Esophagus (tissue), 2 donors: ENCODE data around the gene TGFBR3L. TPM values are rescaled to one million over a fixed set of nuclear protein-coding genes. Genes with fewer than 3 reads are reported as not detected.
"Not testable (repeated sequence)": the region's sequence is repeated elsewhere in the genome, so short reads cannot be mapped to it uniquely, and the experiment has no call there.

ENCODE experiments used
- H3K27ac ChIP-seq, 2 donors: one replicate each; pipeline ENCODE4 v1.5.1; 2013; ENCODE audit warnings: low read depth in 2 of 2, mild to moderate bottlenecking in 2 of 2, inconsistent platforms in 1 of 2, low read length in 1 of 2, moderate library complexity in 1 of 2
- H3K27me3 ChIP-seq, 2 donors: one replicate each; pipeline ENCODE4 v1.6.1; 2013; ENCODE audit warnings: low read length in 2 of 2, control low read depth in 1 of 2, mild to moderate bottlenecking in 1 of 2; ENCODE audit not compliant: insufficient read depth in 2 of 2, control insufficient read depth in 1 of 2
- H3K36me3 ChIP-seq, 2 donors: one replicate each; pipeline ENCODE4 v1.6.1; 2013; ENCODE audit warnings: low read length in 1 of 2; ENCODE audit not compliant: control insufficient read depth in 2 of 2, insufficient read depth in 2 of 2
- H3K4me1 ChIP-seq, 2 donors: one replicate each; pipeline ENCODE4 v1.6.1; 2013; ENCODE audit warnings: low read length in 1 of 2; ENCODE audit not compliant: control insufficient read depth in 2 of 2, insufficient read depth in 2 of 2
- H3K4me3 ChIP-seq, 2 donors: one replicate each; pipeline ENCODE4 v1.5.1; 2013; ENCODE audit warnings: low read length in 2 of 2, mild to moderate bottlenecking in 2 of 2, low read depth in 1 of 2, moderate library complexity in 1 of 2
- H3K9me3 ChIP-seq, 2 donors: one replicate each; pipeline ENCODE4 v1.6.1; 2013; ENCODE audit warnings: mild to moderate bottlenecking in 2 of 2, low read depth in 1 of 2, low read length in 1 of 2, moderate library complexity in 1 of 2; ENCODE audit not compliant: control insufficient read depth in 2 of 2, insufficient read depth in 1 of 2
- WGBS, 2 donors: extraction: QIAGEN DNeasy Blood & Tissue Kit; methylation state at CpG; one replicate each; pipeline ENCODE4 v1.1.7; 2013; 5-methylcytosine and 5-hydroxymethylcytosine counted together
- polyA plus RNA-seq, 2 donors: library from polyadenylated mRNA; stranded (reverse); fragments of 200-250 nt; gene quantifications; one replicate each; pipeline ENCODE4 v1.2.3, GENCODE V29; 2013
- donor health status: healthy with polysubstance abuse.
- donor health status: Bipolar disorder and iron deficiency.

The TGFBR3L gene
- polyA plus RNA-seq, 2 donors = 0.08 TPM; not detected in 1

- WGBS, 2 donors = 45% methylated on average over 24 of the region's 24 CpGs
- peaks cover 0 to 27% of the 10 kb centered on the region in 2 donors for H3K4me1 ChIP-seq
- peak overlapping the region in 1 of 2 donors; percentile 24 for H3K4me3 ChIP-seq
- no peak overlapping the region for H3K27ac ChIP-seq
- peaks cover 0 to 5% of the 10 kb centered on the region in 2 donors for H3K9me3 ChIP-seq
- peaks cover 0 to 13% of the 10 kb centered on the region in 2 donors for H3K27me3 ChIP-seq
- H3K36me3 ChIP-seq = peaks cover 12 to 24% of the 10 kb centered on the region in 2 donors
Measured at GRCh38 chr19:7915250-7916102, 846 bp downstream of the TGFBR3L start.

GRCh38 chr19:7916103-7916954 is 1.7 kb downstream of the TGFBR3L start:
- H3K4me3 ChIP-seq = peak overlapping the region; percentile 16 to 24
- 1 to 2% methylated on average over 66 to 104 of the region's 104 CpGs for WGBS, 2 donors
- H3K27ac ChIP-seq = no peak overlapping the region

GRCh38 chr19:7916955-7917266 is 2.3 kb downstream of the TGFBR3L start:
- H3K27me3 ChIP-seq = peaks cover 0 to 13% of the 10 kb centered on the region in 2 donors
- peak overlapping the region in 1 of 2 donors; percentile 49 for H3K27ac ChIP-seq
- H3K9me3 ChIP-seq = peaks cover 0 to 3% of the 10 kb centered on the region in 2 donors
- peaks cover 2 to 14% of the 10 kb centered on the region in 2 donors for H3K36me3 ChIP-seq
- WGBS, 2 donors = 5 to 7% methylated on average over 12 of the region's 12 CpGs
- H3K4me1 ChIP-seq = peaks cover 9 to 34% of the 10 kb centered on the region in 2 donors
- peak overlapping the region; percentile 16 to 24 for H3K4me3 ChIP-seq

More at GRCh38 chr19:7916103-7916954, 1.7 kb downstream of the TGFBR3L start:
- Histone ChIP-seq H3K4me1 (peaks cover 3 to 28% of the 10 kb centered on the region in 2 donors), H3K36me3 (peaks cover 5 to 17% of the 10 kb centered on the region in 2 donors), H3K9me3 (peaks cover 0 to 3% of the 10 kb centered on the region in 2 donors), H3K27me3 (peaks cover 0 to 13% of the 10 kb centered on the region in 2 donors)

GRCh38 chr19:7917267-7918061 is 2.8 kb downstream of the TGFBR3L start:
- H3K27ac ChIP-seq = peak overlapping the region in 1 of 2 donors; percentile 49
- peaks cover 0 to 3% of the 10 kb centered on the region in 2 donors for H3K9me3 ChIP-seq
- 1 to 2% methylated on average over 70 to 71 of the region's 71 CpGs for WGBS, 2 donors
- H3K27me3 ChIP-seq = peaks cover 0 to 13% of the 10 kb centered on the region in 2 donors
- peak overlapping the region; percentile 17 to 24 for H3K4me3 ChIP-seq
- H3K4me1 ChIP-seq = peaks cover 10 to 36% of the 10 kb centered on the region in 2 donors
- peaks cover 0 to 15% of the 10 kb centered on the region in 2 donors for H3K36me3 ChIP-seq

- Histone ChIP-seq H3K4me1 (peaks cover 10 to 39% of the 10 kb centered on the region in 2 donors), H3K4me3 (peak overlapping the region in 1 of 2 donors; percentile 16), H3K36me3 (peaks cover 0 to 15% of the 10 kb centered on the region in 2 donors), H3K27me3 (peaks cover 0 to 13% of the 10 kb centered on the region in 2 donors), H3K27ac (peak overlapping the region in 1 of 2 donors; percentile 26)
- WGBS, 2 donors = 25 to 27% methylated on average over 26 to 29 of the region's 29 CpGs
- H3K9me3 ChIP-seq = not testable (repeated sequence)
Measured at GRCh38 chr19:7918062-7918614, 3.5 kb downstream of the TGFBR3L start.

GRCh38 chr19:7918615-7919421 is 4.2 kb downstream of the TGFBR3L start:
- WGBS, 2 donors = 39 to 45% methylated on average over 42 of the region's 42 CpGs
- Histone ChIP-seq H3K4me3 (no peak overlapping the region), H3K27me3 (peaks cover 0 to 13% of the 10 kb centered on the region in 2 donors), H3K9me3 (peaks cover 0 to 3% of the 10 kb centered on the region in 2 donors), H3K36me3 (peaks cover 0 to 14% of the 10 kb centered on the region in 2 donors), H3K4me1 (peaks cover 10 to 39% of the 10 kb centered on the region in 2 donors), H3K27ac (no peak overlapping the region)

GRCh38 chr19:7919610-7920518 is 5.2 kb downstream of the TGFBR3L start, which contains the start of gene SNAPC2:
Gene SNAPC2 (plus strand): TSS chr19:7920338. CDS start chr19:7920367, 29 bp downstream.
- Histone ChIP-seq H3K4me3 (peak within 1 kb of the TSS; percentile 45 to 77), H3K9me3 (peaks cover 0 to 3% of the 10 kb centered on the region in 2 donors), H3K4me1 (peaks cover 10 to 39% of the 10 kb centered on the region in 2 donors), H3K27ac (peak within 1 kb of the TSS; percentile 89 to 97), H3K27me3 (peaks cover 0 to 13% of the 10 kb centered on the region in 2 donors), H3K36me3 (peaks cover 0 to 14% of the 10 kb centered on the region in 2 donors)
- 6 to 7% methylated on average over 62 of the region's 62 CpGs for WGBS, 2 donors
